ENCODE measurements around the gene RNF44. TPM values are rescaled to one million over a fixed set of nuclear protein-coding genes. Genes with fewer than 3 reads are reported as not detected.

The RNF44 gene
- total and polyA plus RNA-seq, 2 of the 13 experiments (the other 11 are each of a cell fraction or from before 2014, with no cell fraction given): 9.2 to 16.8 TPM

- TF ChIP-seq ZNF703 (CRISPR knock-in tag; IDR thresholded peaks at IDR 0.05; ENCODE audit: borderline replicate concordance): no peak
- TF ChIP-seq ZNF550 (CRISPR knock-in tag; IDR thresholded peaks at IDR 0.05; ENCODE audit: borderline replicate concordance): no peak
- TF ChIP-seq ZNF629 (CRISPR knock-in tag; conservative IDR thresholded peaks at IDR 0.05): no peak
- peak; percentile 24; the same call in 1 of the 2 replicates for TF ChIP-seq KLF6 (CRISPR knock-in tag; IDR thresholded peaks at IDR 0.05)
- TF ChIP-seq ZNF510 (CRISPR knock-in tag; IDR thresholded peaks at IDR 0.05; ENCODE audit: low read depth): no peak
- TF ChIP-seq REST (IDR thresholded peaks at IDR 0.05; ENCODE audit: borderline replicate concordance in 1 of 2, low read depth in 1 of 2, low read length in 2 of 2): peak in 1 of 2 experiments; percentile 73; a peak in 2 of 4 replicates
- no peak for TF ChIP-seq NR1H2 (CRISPR knock-in tag; IDR thresholded peaks at IDR 0.05; ENCODE audit: borderline replicate concordance, low read depth)
- TF ChIP-seq NRL (CRISPR knock-in tag; IDR thresholded peaks at IDR 0.05; ENCODE audit: borderline replicate concordance): no peak
- no peak for TF ChIP-seq HNF4G (IDR thresholded peaks at IDR 0.05; ENCODE audit: borderline replicate concordance, low read depth, low read length)
- TF ChIP-seq HNF4G (CRISPR knock-in tag; IDR thresholded peaks at IDR 0.05; ENCODE audit: borderline replicate concordance, low read depth): no peak
- no peak for TF ChIP-seq ZNF558 (CRISPR knock-in tag; IDR thresholded peaks at IDR 0.05; ENCODE audit: borderline replicate concordance)
- peak; percentile 68 for TF ChIP-seq ZNF878 (CRISPR knock-in tag; IDR thresholded peaks at IDR 0.05)
- TF ChIP-seq SIX1 (CRISPR knock-in tag; IDR thresholded peaks at IDR 0.05; ENCODE audit: borderline replicate concordance): no peak
- no peak for TF ChIP-seq ZNF775 (CRISPR knock-in tag; IDR thresholded peaks at IDR 0.05; ENCODE audit: borderline replicate concordance)
- 0 out of 2 replicates have a peak, but pooled peaks have one; percentile 15 for TF ChIP-seq ARHGAP35 (CRISPR knock-in tag; IDR thresholded peaks at IDR 0.05; ENCODE audit: borderline replicate concordance)
- no peak for TF ChIP-seq PBX3 (CRISPR knock-in tag; IDR thresholded peaks at IDR 0.05; ENCODE audit: borderline replicate concordance)
- TF ChIP-seq ZNF549 (CRISPR knock-in tag; IDR thresholded peaks at IDR 0.05): no peak
- no peak for TF ChIP-seq ZNF24 (IDR thresholded peaks at IDR 0.05)
- TF ChIP-seq PRMT3 (CRISPR knock-in tag; IDR thresholded peaks at IDR 0.05; ENCODE audit: borderline replicate concordance, low read depth): no peak
- no peak for TF ChIP-seq RBM39 (IDR thresholded peaks at IDR 0.05; ENCODE audit: low read depth, low read length, poor library complexity, severe bottlenecking)
- TF ChIP-seq HHEX (CRISPR knock-in tag; IDR thresholded peaks at IDR 0.05): no peak
- no peak for TF ChIP-seq HIVEP1 (CRISPR knock-in tag; IDR thresholded peaks at IDR 0.05)
- TF ChIP-seq CREB1 (IDR thresholded peaks at IDR 0.05): no peak
- TF ChIP-seq CREB1 (CRISPR knock-in tag; IDR thresholded peaks at IDR 0.05): no peak
- TF ChIP-seq ZFP37 (CRISPR knock-in tag; IDR thresholded peaks at IDR 0.05; ENCODE audit: borderline replicate concordance): no peak
These were observed at the start of gene RNF44 (continued) for GRCh38 chr5:176536902-176537553.

All from HepG2 (cell line).